Measurements from ENCODE around the gene SMOC2.

The SMOC2 gene

GRCh38 chr6:168576388-168576787 lies 135.4 kb downstream of the SMOC2 start:
- DNase-seq (ENCODE audit: low spot score) = no peak

- DNase-seq (ENCODE audit: low spot score) = no peak
These were observed 136.5 kb downstream of the SMOC2 start for GRCh38 chr6:168577496-168577895.

DNA sequence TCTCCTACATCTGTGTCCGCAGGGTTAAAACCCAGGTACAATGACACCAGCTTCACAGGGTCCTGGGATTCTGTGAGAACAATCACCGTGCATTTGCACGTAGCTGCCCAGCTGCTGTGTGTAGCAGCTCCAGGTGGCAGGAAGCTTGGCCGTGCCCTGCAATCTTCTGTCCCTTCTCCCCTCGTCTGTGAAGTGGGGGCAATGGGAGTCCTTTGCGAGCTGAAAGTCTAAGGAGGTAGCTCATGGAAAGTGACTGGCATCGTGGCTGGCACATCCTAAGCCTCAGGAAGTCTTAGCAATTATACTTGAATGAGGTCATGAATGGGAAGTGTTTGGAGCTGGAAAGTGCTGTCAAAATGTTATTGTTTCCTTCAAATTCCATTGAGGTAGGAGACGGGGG lies 137.1 kb downstream of the SMOC2 start:
- no peak for DNase-seq (ENCODE audit: low spot score)

GRCh38 chr6:168581236-168581635 lies 140.3 kb downstream of the SMOC2 start:
- no peak for DNase-seq (ENCODE audit: low spot score)

- DNase-seq (ENCODE audit: low spot score) = no peak
These were observed 140.7 kb downstream of the SMOC2 start for GRCh38 chr6:168581706-168582105.

DNA sequence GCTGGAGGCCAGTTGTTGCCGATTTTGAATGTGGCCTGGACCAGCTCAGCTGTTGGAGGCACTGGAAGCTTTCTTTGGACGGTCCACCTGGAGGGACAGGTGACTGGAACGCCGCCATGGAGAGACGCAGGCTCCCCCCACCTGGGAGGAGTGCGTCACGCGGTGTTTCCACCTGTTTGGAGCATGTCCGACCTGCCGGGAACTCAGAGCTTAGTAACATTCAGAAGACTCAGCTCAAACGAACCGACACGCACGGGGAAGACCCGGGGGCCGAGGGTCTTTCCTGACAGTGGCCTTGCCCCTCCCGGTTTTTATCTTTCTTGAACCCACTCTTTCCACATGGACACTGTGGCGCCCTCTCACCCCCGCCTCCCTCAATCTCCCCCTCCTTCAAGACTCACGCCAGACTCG lies 141.6 kb downstream of the SMOC2 start:
- DNase-seq (ENCODE audit: low spot score) = no peak

DNA sequence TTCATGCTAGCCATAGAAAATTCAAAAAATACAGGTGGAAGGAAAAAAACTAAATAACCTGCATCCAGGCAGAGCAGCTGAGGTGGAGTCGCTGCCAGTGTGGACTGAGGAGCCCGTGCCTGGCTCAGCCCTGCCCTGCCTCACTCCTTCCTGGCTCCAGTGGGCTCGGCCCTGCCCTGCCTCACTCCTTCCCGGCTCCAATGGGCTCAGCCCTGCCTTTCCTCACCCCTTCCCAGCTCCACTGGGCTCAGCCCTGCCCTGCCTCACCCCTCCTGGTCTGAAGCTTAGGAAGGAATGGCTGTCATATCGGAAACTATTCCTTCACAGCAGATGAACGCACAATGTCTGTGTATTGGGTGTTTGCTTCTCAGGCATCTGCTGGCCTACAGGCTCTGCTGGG lies 142.1 kb downstream of the SMOC2 start:
- DNase-seq (ENCODE audit: low spot score) = no peak

GRCh38 chr6:168583821-168584220 lies 142.8 kb downstream of the SMOC2 start:
- DNase-seq (ENCODE audit: low spot score) = no peak

DNA sequence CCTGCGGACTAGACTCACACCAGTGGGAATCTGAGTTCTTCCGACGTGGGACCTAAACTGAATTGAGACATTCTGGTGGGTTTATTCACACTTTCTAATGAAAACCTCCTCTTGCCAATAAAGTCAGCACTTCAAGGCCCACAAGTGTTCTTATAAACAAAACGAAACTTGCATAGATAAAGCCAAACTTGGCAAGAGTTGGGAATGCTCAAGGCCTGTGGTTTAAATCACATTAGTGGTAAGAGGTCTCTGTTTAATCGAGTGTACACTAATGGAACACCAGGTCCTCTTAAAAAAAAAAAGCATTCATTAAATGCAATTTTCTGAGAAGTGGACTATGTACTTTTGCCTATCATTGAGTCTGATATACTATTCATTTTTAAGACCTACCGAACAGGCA lies 143.3 kb downstream of the SMOC2 start:
- no peak for DNase-seq (ENCODE audit: low spot score)

- DNase-seq (ENCODE audit: low spot score) = no peak
These were observed 143.7 kb downstream of the SMOC2 start for GRCh38 chr6:168584671-168585070.

DNA sequence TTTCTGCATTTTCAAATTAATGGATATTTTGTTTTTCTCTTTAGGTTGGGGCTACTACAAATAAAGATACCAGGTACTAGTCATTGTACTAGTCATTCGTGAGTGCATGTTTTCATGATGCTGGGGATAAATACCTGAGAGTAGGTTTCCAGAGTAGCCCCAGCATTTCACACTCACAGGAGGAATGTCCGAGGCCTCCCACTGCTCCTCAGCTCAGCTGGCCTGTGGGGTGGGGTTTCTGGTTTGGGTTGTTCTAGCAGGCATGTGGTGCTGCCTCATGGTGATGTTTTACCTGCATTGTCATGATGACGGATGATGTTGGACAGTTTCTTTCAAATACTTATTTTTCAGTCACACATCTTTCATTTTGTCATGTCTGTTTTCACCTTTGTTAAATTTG lies 144.5 kb downstream of the SMOC2 start:
- no peak for DNase-seq (ENCODE audit: low spot score)

DNA sequence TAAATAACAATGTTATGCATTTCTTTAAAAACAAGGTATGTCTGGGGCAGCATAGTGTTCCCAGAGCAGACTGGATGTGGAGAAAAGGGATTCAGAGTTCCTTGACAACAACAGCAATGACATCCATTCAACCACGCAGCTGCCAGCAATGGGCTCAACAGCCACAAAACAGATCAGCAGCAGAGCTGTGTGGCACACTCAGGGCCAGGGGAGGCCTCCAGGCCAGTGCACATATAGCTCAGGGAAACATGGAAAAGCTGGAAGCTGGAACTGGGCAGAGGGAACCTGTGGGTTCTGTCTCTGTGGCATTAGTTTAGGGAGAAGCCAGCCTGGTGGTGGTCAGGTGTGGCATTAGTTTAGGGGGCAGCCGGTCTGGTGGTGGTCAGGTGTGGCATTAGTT lies 148.3 kb downstream of the SMOC2 start:
- DNase-seq (ENCODE audit: low spot score) = no peak

DNA sequence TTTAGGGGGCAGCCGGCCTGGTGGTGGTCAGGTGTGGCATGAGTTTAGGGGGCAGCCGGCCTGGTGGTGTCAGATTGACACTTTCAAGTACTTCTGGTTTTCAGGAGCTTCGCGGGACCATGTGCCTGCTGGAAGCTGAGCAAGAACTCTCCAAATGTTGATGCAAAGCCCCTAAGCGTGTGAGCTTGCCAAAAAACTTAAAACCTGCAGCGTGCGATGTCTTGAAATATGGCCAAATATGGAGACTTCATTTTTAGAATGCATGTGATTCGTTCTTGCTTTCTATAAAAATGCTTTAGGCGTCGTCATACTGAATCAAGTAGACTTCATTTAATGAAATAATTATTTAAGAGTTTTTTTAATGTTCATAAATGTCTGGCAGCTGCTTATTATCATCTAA lies 149.4 kb downstream of the SMOC2 start:
- DNase-seq (ENCODE audit: low spot score) = no peak

GRCh38 chr6:168596344-168596743 lies 155.4 kb downstream of the SMOC2 start:
- DNase-seq (ENCODE audit: low spot score) = no peak

GRCh38 chr6:168597471-168597875 lies 156.5 kb downstream of the SMOC2 start:
- DNase-seq (ENCODE audit: low spot score) = no peak

DNA sequence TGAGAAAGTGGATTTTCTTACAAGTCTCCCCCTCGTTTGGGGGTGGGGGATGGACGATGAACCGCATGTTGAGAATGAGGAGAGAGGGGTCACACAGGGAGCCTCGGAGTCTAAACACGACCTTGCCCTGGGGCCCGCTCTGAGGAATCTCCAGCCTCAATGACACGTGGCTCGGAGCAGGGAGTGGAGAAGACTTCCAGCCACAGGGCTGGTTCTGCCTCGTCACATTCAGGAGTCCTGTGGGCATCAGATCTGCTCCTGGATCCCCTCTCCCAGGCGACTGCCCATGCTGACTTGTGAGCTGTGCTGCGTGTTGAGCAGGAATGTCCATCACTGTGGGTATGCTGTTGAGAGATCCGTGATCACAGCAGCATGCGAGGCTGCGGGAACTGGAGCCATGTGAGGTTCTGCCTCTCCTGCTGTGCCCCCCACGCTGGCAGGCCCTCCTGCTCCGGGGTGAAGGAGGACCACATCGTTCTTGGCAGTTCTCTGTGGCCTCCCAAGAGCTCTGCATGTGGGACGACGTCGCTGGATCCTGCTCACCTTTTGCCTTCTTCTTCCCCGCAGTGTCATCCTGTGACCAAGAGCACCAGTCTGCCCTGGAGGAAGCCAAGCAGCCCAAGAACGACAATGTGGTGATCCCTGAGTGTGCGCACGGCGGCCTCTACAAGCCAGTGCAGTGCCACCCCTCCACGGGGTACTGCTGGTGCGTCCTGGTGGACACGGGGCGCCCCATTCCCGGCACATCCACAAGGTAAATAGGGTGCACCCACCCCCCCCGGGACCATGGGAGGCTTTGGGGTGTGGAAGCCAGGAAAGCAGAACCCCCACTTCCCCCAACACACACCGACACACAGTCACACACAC lies 157.5 kb downstream of the SMOC2 start:
- DNase-seq (ENCODE audit: low spot score) = no peak

GRCh38 chr6:168599118-168599494 lies 158.1 kb downstream of the SMOC2 start:
- no peak for DNase-seq (ENCODE audit: low spot score)

- no peak for DNase-seq (ENCODE audit: low spot score)
These were observed 158.9 kb downstream of the SMOC2 start for GRCh38 chr6:168599769-168600330.

DNA sequence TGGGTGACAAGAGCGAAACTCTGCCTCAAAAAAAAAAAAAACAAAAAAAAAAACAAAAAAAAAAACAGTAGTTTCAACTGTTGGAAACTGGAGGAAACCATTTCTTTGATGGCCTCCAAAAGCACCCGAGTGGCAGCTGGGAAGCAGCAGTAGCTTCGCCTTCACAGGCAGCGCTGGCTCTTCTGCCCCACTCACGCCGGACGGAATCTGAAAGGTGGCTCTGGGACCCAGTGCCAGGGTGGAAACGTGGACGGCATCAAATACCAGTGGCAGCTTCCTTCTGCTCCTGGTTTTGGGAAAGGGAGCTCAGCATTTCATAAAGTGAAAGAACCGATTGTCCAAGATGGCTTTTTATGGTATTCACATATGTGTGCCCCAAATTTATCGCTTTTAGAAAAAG lies 159.4 kb downstream of the SMOC2 start:
- DNase-seq (ENCODE audit: low spot score) = no peak

DNA sequence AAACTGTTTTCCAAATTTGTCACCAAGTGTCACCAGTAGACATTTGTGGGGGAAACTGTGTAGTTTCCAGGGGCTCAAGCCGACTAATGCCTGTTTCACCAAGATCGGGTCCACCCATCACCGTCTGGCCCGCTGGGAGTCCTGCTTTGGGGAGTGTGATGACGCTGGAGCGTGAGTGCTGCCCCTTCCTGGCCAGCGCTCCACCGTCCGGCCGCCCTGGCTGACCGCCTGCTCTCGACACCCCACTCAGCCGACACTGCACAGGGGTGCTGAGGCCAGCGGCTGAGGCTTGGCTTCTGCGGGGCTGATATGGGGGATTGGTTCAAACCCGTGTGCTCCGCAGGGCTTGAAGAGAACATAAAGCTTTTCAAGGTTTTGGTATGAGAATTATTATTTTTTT lies 160.1 kb downstream of the SMOC2 start:
- DNase-seq (ENCODE audit: low spot score) = no peak

DNA sequence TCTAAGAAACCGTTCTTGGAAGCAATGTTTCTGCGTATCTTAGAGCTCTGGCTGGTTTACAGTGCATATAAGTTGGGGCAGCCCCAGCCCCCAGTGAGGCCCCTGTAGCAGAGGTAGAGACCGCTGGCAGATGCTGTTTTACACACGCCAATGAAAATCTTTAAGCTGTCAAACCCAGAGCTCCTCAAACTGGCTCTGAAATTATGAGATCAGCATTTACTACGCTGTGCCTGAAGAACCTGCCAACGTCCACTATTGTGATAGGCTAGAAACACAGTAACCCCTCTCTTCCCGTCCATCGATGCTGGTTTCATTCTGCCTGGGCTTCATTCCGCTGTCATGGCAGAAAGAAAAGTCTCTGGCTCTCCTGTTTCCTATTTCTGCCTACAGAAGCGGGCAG lies 160.6 kb downstream of the SMOC2 start:
- no peak for DNase-seq (ENCODE audit: low spot score)

DNA sequence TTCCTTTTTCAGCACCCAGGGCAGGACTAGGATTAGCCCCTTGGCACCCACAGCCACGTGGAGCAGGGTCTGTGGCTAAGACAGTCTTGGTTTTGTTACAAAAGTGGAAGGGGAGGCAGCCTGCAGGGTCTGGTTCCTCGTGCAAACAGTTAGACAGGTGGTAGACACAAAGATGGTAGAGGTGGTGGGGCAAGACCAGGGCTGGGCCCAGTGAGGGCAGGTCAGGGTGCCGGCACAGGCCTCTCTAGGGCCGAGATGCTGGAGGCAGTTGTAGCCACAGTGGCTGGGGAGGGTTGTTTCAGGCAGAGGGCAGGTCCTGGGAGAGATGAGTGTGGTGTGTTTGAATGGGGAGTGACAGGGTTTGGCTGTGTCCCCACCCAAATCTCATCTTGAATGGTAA lies 161.6 kb downstream of the SMOC2 start:
- DNase-seq (ENCODE audit: low spot score) = no peak

- DNase-seq (ENCODE audit: low spot score) = no peak
These were observed 162.2 kb downstream of the SMOC2 start for GRCh38 chr6:168603234-168603633.

GRCh38 chr6:168605964-168606363 lies 165.0 kb downstream of the SMOC2 start:
- no peak for DNase-seq (ENCODE audit: low spot score)
